Mesenchymal stem cell (in vitro differentiated cells and primary cell): ENCODE results near the gene PSMG4.
A peak's percentile ranks its signal among the peaks of the same experiment; 100 is the strongest.

Source experiments
- DNase-seq: peaks from one replicate; pipeline ENCODE4 v3.0.0-alpha.2; 2013
- H2AFZ ChIP-seq: one replicate; pipeline ENCODE4 v1.6.1; 2013; ENCODE audit warnings: low read depth, mild to moderate bottlenecking, control low read depth, inconsistent platforms, low read length, moderate library complexity
- H2AK5ac ChIP-seq: 2 replicates; pipeline ENCODE4 v1.6.1; 2013; ENCODE audit warnings: low read length, moderate library complexity, mild to moderate bottlenecking, inconsistent platforms; ENCODE audit not compliant: severe bottlenecking
- H2BK120ac ChIP-seq: one replicate; pipeline ENCODE4 v1.6.1; 2013; ENCODE audit warnings: low read depth, mild to moderate bottlenecking, inconsistent platforms, low read length, moderate library complexity
- H2BK12ac ChIP-seq, 2 experiments: one replicate each; pipeline ENCODE4 v1.6.1; 2013; ENCODE audit warnings: inconsistent platforms in 2 of 2, low read length in 2 of 2, mild to moderate bottlenecking in 2 of 2, moderate library complexity in 2 of 2, control low read depth in 1 of 2
- H2BK15ac ChIP-seq: one replicate; pipeline ENCODE4 v1.6.1; 2013; ENCODE audit warnings: mild to moderate bottlenecking, low read depth, inconsistent platforms; ENCODE audit not compliant: poor library complexity, severe bottlenecking
- H2BK5ac ChIP-seq: 2 replicates; pipeline ENCODE4 v1.6.1; 2013; ENCODE audit warnings: low read depth, mild to moderate bottlenecking, low read length, control low read depth, inconsistent platforms; ENCODE audit not compliant: poor library complexity, severe bottlenecking
- H3K14ac ChIP-seq, 2 experiments: one replicate each; pipeline ENCODE4 v1.6.1; 2013; ENCODE audit warnings: inconsistent platforms in 2 of 2, low read length in 2 of 2, control low read depth in 1 of 2, mild to moderate bottlenecking in 1 of 2, moderate library complexity in 1 of 2
- H3K18ac ChIP-seq, 2 experiments: one replicate each; pipeline ENCODE4 v1.6.1; 2013; ENCODE audit warnings: inconsistent platforms in 2 of 2, low read length in 2 of 2, control low read depth in 1 of 2, low read depth in 1 of 2, mild to moderate bottlenecking in 1 of 2
- H3K23ac ChIP-seq, 2 experiments: one replicate each; pipeline ENCODE4 v1.6.1; 2013; ENCODE audit warnings: inconsistent platforms in 2 of 2, low read length in 2 of 2, mild to moderate bottlenecking in 2 of 2, moderate library complexity in 2 of 2, control low read depth in 1 of 2
- H3K27ac ChIP-seq: 2 replicates; pipeline ENCODE4 v1.5.1; 2013; ENCODE audit warnings: mild to moderate bottlenecking, moderate library complexity, low read length, control low read depth, inconsistent platforms; ENCODE audit not compliant: poor library complexity, severe bottlenecking
- H3K27me3 ChIP-seq, 2 experiments: 2 replicates each; pipeline versions ENCODE4 v1.6.1 to v1.7.0; 2013; ENCODE audit warnings: low read length in 2 of 2, mild to moderate bottlenecking in 2 of 2, moderate library complexity in 2 of 2, control low read depth in 1 of 2, inconsistent platforms in 1 of 2; ENCODE audit not compliant: control insufficient read depth in 1 of 2, insufficient read depth in 1 of 2
- H3K36me3 ChIP-seq, 2 experiments: 2 replicates each; pipeline versions ENCODE4 v1.6.1 to v1.7.0; 2013; ENCODE audit warnings: low read length in 2 of 2, control low read depth in 1 of 2, inconsistent platforms in 1 of 2, low read depth in 1 of 2, mild to moderate bottlenecking in 1 of 2; ENCODE audit not compliant: insufficient read depth in 2 of 2, control insufficient read depth in 1 of 2
- H3K4ac ChIP-seq, 2 experiments: one replicate each; pipeline ENCODE4 v1.6.1; 2013; ENCODE audit warnings: inconsistent platforms in 2 of 2, low read length in 2 of 2, mild to moderate bottlenecking in 2 of 2, moderate library complexity in 2 of 2, control low read depth in 1 of 2, low read depth in 1 of 2
- H3K4me1 ChIP-seq: 2 replicates; pipeline ENCODE4 v1.6.1; 2013; ENCODE audit warnings: low read depth, low read length, control low read depth; ENCODE audit not compliant: control insufficient read depth, insufficient read depth
- H3K4me2 ChIP-seq: 2 replicates; pipeline ENCODE4 v1.6.1; 2013; ENCODE audit warnings: low read length, mild to moderate bottlenecking, inconsistent platforms; ENCODE audit not compliant: poor library complexity, severe bottlenecking
- H3K4me3 ChIP-seq, 2 experiments: 2 replicates each; pipeline versions ENCODE4 v1.5.1 to v1.7.0; 2013; ENCODE audit warnings: low read length in 2 of 2, mild to moderate bottlenecking in 2 of 2, control low read depth in 1 of 2, low read depth in 1 of 2; ENCODE audit not compliant: insufficient read depth in 1 of 2
- H3K79me1 ChIP-seq: replicated peaks from 2 replicates; pipeline ENCODE4 v1.6.1; 2013; ENCODE audit warnings: mild to moderate bottlenecking, control low read depth, low read length, inconsistent platforms; ENCODE audit not compliant: poor library complexity, severe bottlenecking
- H3K9ac ChIP-seq: 2 replicates; pipeline ENCODE4 v1.7.0; 2013; ENCODE audit warnings: mild to moderate bottlenecking, low read length, moderate library complexity
- H3K9me3 ChIP-seq: 2 replicates; pipeline ENCODE4 v1.7.0; 2013; ENCODE audit warnings: mild to moderate bottlenecking, low read length; ENCODE audit not compliant: control insufficient read depth
- H4K8ac ChIP-seq: one replicate; pipeline ENCODE4 v1.6.1; 2013; ENCODE audit warnings: inconsistent platforms, mild to moderate bottlenecking, low read length, moderate library complexity
- H4K91ac ChIP-seq: one replicate; pipeline ENCODE4 v1.6.1; 2013; ENCODE audit warnings: mild to moderate bottlenecking, low read length, inconsistent platforms
- WGBS: methylation state at CpG from one replicate; pipeline ENCODE4 v1.1.7; 2013; ENCODE audit warnings: mixed read lengths; 5-methylcytosine and 5-hydroxymethylcytosine counted together

The PSMG4 gene

DNA sequence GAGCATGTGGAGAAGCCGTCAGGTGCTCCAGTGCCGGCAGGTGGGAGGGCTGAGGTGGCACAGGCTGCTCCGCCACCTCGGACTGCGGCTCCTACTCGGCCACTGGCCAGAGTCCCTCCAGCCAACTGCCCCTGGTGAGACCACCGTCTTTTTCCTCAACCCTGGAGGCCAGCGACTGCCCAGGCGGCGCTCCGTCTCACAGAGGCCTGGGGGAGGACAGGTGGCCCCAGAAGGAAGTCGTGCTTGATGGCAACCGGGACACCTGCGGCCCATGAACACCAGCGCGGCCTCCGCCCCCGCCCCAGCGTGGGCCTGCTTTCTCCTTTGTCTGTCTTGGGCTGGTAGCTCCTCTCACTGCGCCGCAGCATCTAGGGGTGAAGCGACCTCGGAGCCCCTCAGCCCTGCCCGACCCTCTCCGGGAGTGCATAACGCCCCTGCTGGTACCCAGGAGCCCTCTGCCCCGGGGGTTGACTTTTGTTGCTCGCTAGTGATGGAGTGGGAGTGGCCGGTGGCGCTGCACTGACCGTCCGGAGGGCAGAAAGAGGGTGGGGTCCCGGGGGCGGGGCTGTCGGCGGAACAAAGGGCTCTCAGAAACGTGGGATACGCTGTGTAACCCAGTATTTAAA is 30.6 kb upstream of the PSMG4 start:
- Histone ChIP-seq H4K8ac (no peak overlapping the region), H3K14ac (peak overlapping the region in 1 of 2 experiments; percentile 66), H4K91ac (no peak overlapping the region), H2BK15ac (no peak overlapping the region), H3K4ac (peak overlapping the region in 1 of 2 experiments; percentile 4), H3K4me2 (peak overlapping the region; percentile 98), H3K9me3 (no peaks in the 10 kb centered on the region), H3K36me3 (no peaks in the 10 kb centered on the region), H2BK120ac (no peak overlapping the region), H3K18ac (peak overlapping the region in 1 of 2 experiments; percentile 35), H3K4me3 (peak overlapping the region in 1 of 2 experiments; percentile 59), H2AK5ac (no peak overlapping the region), H2AFZ (no peak overlapping the region), H3K27ac (no peak overlapping the region), H2BK12ac (no peak overlapping the region), H3K9ac (no peak overlapping the region), H2BK5ac (no peak overlapping the region), H3K23ac (peak overlapping the region in 1 of 2 experiments; percentile 97), H3K4me1 (peaks cover 34% of the 10 kb centered on the region), H3K79me1 (peaks cover 6% of the 10 kb centered on the region), H3K27me3 (peaks cover 43 to 86% of the 10 kb centered on the region in 2 experiments)
- DNase-seq = no peak
- under 1% methylated on average over 31 of the region's 38 CpGs for WGBS

DNA sequence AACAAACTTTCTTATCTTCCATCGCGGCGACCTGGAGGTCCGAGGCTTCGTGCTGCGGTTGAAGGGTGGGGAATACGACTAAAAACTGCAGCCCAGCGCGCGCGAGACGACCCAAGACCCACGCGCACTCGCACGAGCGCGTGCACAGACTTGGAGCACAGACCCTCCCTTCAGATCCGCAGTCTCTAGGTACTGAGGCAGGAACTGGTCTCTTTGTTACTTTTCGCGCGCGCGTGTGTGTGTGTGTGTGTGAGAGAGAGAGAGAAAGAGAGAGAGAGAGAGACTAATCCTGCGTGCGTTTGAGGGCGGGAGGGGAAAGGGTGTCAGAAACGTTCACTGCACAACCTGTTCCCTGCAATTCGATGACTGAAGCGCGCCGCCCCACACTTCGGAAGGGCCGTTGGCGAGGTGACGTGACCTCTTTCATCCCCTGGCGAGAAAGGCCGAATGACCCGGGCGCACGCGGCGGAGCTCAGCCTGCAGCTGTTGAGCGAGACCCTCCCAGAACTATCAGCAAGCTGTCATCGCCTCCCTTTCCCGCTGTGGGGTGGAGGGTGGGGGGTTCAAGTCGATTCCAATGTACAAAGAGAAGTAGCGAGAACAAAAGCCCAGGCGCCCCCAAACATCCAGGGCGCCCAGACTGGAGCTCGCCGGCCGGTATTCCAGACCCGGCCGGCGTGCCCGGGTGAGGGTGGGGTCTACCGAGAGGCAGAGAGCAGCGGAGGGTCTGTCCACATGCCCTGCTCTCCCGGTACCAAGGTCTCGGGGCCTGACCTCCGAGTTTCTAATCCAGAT is 29.8 kb upstream of the PSMG4 start:
- H3K27ac ChIP-seq = no peak overlapping the region
- peaks cover 34% of the 10 kb centered on the region for H3K4me1 ChIP-seq
- H3K4me2 ChIP-seq = peak overlapping the region; percentile 72
- peak overlapping the region in 1 of 2 experiments; percentile 20 for H3K23ac ChIP-seq
- H3K9me3 ChIP-seq = no peaks in the 10 kb centered on the region
- WGBS = 1% methylated on average over 54 of the region's 62 CpGs
- H3K14ac ChIP-seq = no peak overlapping the region
- no peak overlapping the region for H2AFZ ChIP-seq
- H4K91ac ChIP-seq = no peak overlapping the region
- no peak overlapping the region for H3K9ac ChIP-seq
- DNase-seq = peak; percentile 48
- H2AK5ac ChIP-seq = no peak overlapping the region
- peak overlapping the region; percentile 23 to 53 for H3K4me3 ChIP-seq
- peak overlapping the region in 1 of 2 experiments; percentile 14 for H3K18ac ChIP-seq
- no peak overlapping the region for H2BK5ac ChIP-seq
- no peak overlapping the region for H2BK12ac ChIP-seq
- no peak overlapping the region for H2BK120ac ChIP-seq
- H3K27me3 ChIP-seq = peaks cover 46 to 85% of the 10 kb centered on the region in 2 experiments
- no peak overlapping the region for H3K4ac ChIP-seq
- peaks cover 6% of the 10 kb centered on the region for H3K79me1 ChIP-seq
- H3K36me3 ChIP-seq = no peaks in the 10 kb centered on the region
- H2BK15ac ChIP-seq = no peak overlapping the region
- H4K8ac ChIP-seq = no peak overlapping the region

DNA sequence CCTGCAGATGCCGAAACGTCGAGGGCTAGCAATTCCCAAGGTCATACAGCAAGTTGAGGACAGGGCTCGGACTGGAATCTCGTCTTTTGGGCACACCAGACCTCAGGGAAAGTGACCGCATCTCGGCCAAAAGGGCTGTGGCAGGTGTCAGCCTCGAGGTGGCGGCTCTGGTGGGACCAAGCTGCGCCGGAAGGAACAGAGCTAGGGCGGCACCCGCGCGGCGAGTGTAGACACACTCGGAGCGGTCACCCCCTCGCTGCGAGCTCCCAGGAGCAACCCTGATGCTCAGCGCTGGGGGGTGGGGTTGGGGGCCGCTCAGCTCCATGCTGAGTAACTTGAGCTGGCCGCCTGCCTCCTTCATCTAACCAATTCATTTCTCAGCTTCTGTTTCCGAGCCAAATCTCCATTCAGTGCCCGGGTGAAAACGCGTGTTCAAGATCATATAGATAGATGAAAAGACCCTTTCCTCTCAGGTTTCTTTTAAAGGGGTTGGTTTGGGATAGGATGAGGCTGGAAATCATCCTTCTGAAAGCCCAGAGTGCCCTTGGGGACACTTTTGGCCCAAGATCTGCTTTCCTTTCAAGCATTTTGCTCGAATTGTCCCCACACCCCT is 29.1 kb upstream of the PSMG4 start:
- Histone ChIP-seq H3K4me2 (peak overlapping the region; percentile 48), H4K8ac (no peak overlapping the region), H2AFZ (no peak overlapping the region), H2AK5ac (no peak overlapping the region), H2BK120ac (no peak overlapping the region), H3K18ac (no peak overlapping the region), H3K14ac (no peak overlapping the region), H3K36me3 (no peaks in the 10 kb centered on the region), H3K4me3 (peak overlapping the region in 1 of 2 experiments; percentile 24), H2BK5ac (no peak overlapping the region), H3K27ac (no peak overlapping the region), H3K27me3 (peaks cover 46 to 86% of the 10 kb centered on the region in 2 experiments), H3K4ac (no peak overlapping the region), H2BK12ac (no peak overlapping the region), H3K9ac (no peak overlapping the region), H3K9me3 (no peaks in the 10 kb centered on the region), H3K79me1 (peaks cover 6% of the 10 kb centered on the region), H2BK15ac (no peak overlapping the region), H3K4me1 (peaks cover 34% of the 10 kb centered on the region), H4K91ac (no peak overlapping the region), H3K23ac (no peak overlapping the region)
- WGBS = 4% methylated on average over 28 of the region's 28 CpGs
- DNase-seq = no peak
